Measurements from ENCODE around the gene PTPRN2.

The PTPRN2 gene

GRCh38 chr7:158006841-158007696, 580.6 kb downstream of the PTPRN2 start:
- no peak for DNase-seq (ENCODE audit: low spot score)
- TF ChIP-seq, protein P1, sequence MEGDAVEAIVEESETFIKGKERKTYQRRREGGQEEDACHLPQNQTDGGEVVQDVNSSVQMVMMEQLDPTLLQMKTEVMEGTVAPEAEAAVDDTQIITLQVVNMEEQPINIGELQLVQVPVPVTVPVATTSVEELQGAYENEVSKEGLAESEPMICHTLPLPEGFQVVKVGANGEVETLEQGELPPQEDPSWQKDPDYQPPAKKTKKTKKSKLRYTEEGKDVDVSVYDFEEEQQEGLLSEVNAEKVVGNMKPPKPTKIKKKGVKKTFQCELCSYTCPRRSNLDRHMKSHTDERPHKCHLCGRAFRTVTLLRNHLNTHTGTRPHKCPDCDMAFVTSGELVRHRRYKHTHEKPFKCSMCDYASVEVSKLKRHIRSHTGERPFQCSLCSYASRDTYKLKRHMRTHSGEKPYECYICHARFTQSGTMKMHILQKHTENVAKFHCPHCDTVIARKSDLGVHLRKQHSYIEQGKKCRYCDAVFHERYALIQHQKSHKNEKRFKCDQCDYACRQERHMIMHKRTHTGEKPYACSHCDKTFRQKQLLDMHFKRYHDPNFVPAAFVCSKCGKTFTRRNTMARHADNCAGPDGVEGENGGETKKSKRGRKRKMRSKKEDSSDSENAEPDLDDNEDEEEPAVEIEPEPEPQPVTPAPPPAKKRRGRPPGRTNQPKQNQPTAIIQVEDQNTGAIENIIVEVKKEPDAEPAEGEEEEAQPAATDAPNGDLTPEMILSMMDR (IDR thresholded peaks at IDR 0.05; ENCODE audit: extremely low read depth, insufficient read depth, missing control alignments): no peak
- in situ Hi-C loops (cut with MboI; ENCODE audit: low pct_unique_long_range_greater_than_20kb, low sequenced_read_pairs, unreplicated experiment): no loop called here

DNA sequence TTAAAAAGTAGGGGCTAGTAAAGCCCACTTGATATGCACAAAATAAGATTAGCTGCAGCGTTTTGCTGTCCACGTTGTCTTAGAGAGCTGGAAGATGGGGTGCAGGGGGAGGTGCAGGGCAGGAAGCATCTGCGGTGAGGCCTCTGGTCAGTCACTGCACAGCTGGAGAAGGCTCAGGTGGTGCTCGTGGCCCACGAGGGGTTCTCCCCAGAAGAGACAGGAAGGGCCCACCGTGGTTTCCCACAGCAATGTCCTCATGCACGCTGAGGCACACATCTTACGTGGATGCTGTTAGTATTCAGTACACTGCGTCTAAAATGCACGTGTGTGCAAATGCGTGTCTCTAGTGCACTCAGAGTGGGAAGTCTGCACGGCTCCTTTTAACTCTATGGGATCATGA, 582.1 kb downstream of the PTPRN2 start:
- in situ Hi-C loops (cut with MboI; ENCODE audit: low pct_unique_long_range_greater_than_20kb, low sequenced_read_pairs, unreplicated experiment): no loop called here
- DNase-seq (ENCODE audit: low spot score): no peak
- TF ChIP-seq, protein P1 (IDR thresholded peaks at IDR 0.05; ENCODE audit: extremely low read depth, insufficient read depth, missing control alignments): no peak

DNA sequence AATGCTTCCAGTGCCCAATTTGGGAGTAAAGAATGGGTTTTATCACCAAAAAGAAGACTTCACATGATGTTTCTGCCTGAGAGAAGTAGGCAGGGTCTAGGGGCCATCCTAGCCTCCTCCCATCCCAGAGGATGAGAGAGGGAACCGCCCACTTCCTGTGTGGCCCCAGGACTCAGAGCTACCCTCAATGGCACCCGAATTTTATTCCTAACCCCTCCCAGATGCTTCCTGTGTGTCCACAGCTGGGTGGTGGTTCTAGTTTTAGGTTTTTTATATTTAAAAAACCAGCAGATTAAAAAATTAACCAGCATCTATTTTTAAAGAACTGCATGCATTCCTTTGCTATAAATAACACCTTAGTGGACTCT, 583.5 kb downstream of the PTPRN2 start:
- no peak for DNase-seq (ENCODE audit: low spot score)
- in situ Hi-C loops (cut with MboI; ENCODE audit: low pct_unique_long_range_greater_than_20kb, low sequenced_read_pairs, unreplicated experiment): no loop called here
- TF ChIP-seq, protein P1 (IDR thresholded peaks at IDR 0.05; ENCODE audit: extremely low read depth, insufficient read depth, missing control alignments): no peak

DNA sequence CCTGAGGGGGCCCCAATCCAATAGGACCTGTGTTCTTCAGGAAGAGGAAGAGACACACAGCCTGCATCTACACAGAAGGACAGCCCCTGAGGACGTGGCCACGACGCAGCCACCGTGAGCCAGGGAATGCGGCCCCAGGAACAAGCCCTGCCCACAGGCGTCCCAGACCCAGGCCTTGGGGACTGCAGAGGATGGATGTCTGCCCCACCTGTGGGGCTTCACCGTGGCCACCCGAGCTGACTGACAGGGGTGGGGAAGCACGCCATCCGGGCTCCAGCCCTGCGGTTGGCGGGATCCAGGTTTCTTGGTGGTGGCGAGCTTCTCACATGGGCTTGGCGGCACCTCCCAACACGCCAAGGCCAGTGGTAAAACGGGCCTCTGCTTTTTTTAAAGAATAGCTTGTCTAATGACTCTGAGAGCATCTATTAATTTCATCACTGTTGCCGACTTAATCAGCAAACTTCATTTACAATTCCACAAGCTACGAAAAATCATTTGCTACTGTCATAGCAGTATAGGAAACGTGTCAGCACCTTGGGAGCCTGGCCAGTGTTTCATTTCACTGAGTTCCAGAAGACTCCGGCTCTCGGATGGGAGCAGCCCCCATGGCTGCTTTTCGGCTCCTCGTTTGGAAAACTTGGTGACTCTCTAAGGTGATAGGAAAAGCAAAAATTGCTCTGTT, 584.0 kb downstream of the PTPRN2 start:
- in situ Hi-C loops (cut with MboI; ENCODE audit: low pct_unique_long_range_greater_than_20kb, low sequenced_read_pairs, unreplicated experiment): no loop called here

DNA sequence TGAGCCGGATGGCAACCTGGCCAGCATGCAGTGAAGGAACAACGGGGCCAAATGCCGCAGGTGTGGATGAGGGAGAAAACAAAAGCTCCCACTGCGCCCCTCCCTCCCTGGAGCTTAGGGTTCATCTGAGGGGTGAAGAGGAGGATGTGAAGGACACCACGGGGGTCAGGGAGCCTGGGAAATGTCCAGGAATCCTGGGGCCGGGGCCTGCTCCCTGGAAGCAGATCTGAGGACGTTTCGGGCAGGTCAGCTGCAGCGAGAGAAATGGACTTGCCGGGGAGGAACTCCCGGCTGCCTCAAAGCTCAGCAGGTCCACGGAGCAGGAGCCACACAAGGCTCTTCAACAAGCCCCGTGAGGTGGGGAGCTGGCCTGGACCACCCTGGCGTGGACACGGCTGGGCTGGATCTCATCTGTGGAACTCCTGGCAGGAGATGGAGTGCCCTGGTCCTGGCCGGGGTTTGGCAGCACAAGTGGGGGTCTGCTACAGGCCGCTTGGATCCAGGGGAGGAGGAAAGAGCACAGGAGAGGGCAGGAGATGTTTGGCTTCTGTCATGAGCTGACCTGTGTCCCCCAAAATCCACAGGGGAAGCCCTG, 585.0 kb downstream of the PTPRN2 start:
- in situ Hi-C loops (cut with MboI; ENCODE audit: low pct_unique_long_range_greater_than_20kb, low sequenced_read_pairs, unreplicated experiment): no loop called here
- no peak for DNase-seq (ENCODE audit: low spot score)
- TF ChIP-seq, protein P1 (IDR thresholded peaks at IDR 0.05; ENCODE audit: extremely low read depth, insufficient read depth, missing control alignments): no peak

More for the DNA sequence above, 584.0 kb downstream of the PTPRN2 start:
- no peak for DNase-seq (ENCODE audit: low spot score)
- TF ChIP-seq, protein P1 (IDR thresholded peaks at IDR 0.05; ENCODE audit: extremely low read depth, insufficient read depth, missing control alignments): no peak

DNA sequence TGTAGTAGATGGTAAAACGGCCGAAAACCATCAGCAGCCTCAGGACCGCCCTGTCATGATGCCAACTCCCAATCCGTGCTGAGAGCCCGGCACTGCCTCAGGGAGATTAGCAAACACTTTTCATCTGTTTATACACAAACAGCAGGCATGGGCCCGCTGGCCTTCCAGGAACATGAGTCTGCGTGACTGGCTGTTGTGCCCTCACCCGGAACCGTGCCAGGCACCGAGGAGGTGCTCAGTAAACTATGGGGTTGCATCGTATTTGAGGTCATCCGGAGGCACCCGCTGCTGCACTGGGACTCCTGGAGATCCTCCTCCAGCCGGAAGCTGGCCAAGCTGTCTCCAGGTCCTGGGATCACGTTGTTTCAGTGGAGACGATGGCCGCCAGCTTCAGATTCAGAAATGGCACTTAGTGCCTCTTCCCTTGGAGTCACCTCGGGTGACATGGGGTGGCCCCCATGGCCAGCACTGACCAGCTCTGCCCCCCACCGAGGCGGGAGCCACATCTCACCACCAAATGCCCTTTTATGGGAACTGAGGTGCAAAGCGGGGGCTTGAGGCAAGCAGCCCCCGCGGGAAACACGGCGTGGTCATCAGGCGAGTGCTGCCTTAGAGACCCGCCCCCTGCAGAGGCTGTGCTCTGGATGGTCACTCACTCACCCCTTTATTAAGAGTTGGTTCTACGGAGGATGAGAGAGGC, 585.9 kb downstream of the PTPRN2 start:
- no peak for DNase-seq (ENCODE audit: low spot score)
- in situ Hi-C loops (cut with MboI; ENCODE audit: low pct_unique_long_range_greater_than_20kb, low sequenced_read_pairs, unreplicated experiment): no loop called here
- TF ChIP-seq, protein P1 (IDR thresholded peaks at IDR 0.05; ENCODE audit: extremely low read depth, insufficient read depth, missing control alignments): no peak
